Measurements from ENCODE around the gene CDH15. TPM values are rescaled to one million over a fixed set of nuclear protein-coding genes. Genes with fewer than 3 reads are reported as not detected.

Gene CDH15
- total RNA-seq, 1 experiment from 2014 or later, result not detected

- DNase-seq (ENCODE audit: low spot score), result no peak
Measured at GRCh38 chr16:89140981-89141883, 30.3 kb upstream of the CDH15 start.

- DNase-seq (ENCODE audit: low spot score), result no peak
Measured at GRCh38 chr16:89141884-89142267, 29.7 kb upstream of the CDH15 start.

DNA sequence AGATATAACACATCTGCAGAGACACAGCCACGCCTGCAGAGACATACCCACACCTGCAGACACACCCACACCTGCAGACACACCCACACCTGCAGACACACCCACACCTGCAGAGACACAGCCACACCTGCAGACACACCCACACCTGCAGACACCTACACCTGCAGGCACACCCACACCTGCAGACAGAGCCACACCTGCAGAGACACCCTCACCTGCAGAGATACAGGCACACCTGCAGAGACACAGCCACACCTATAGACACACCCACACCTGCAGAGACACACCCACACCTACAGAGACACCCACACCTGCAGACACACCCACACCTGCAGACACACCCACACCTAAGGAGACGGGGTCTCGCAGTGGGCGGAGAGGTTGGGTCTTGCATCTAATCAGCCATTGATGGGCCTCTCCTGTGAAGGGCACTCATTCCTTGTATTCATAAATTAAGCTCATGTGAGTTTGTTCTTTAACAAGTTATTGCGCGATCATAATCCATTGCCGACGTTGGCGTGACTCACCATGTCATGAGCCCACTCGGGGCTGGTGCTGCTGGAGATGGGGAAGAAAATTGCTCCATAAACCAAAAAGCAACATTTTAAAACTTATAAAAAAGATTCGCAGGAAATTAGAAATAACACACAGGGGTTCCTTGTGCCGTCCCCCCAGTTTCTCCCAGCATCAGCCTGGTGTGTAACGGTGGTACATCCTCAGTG, 28.9 kb upstream of the CDH15 start:
- no peak for DNase-seq (ENCODE audit: low spot score)

DNA sequence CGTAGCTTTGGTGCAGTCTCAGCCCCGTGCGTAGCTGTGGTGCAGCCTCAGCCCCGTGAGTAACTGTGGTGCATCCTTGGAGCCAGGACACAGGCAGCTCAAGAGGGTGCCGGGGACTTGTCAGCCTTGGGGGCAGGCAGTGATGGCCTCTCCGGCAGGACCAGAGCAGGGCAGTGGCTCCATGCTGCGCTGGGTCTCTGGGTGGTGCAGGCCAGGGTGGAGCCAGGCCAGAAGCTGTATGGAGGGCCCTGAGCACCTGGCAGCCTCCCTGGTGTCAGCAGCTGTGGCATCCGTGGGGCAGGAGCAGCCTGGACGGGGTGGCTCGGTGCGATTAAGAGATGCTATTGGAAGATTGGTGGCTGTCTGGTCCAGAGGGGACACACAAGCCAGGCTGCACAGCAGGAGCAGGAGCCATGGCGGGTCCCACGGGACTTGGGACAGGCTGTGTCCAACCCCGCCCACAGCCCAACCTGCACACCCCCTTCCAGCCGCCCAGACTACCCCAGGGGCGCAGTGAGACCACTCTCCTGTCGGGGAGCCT, 28.3 kb upstream of the CDH15 start:
- DNase-seq (ENCODE audit: low spot score), result no peak

GRCh38 chr16:89143911-89144675, 27.5 kb upstream of the CDH15 start:
- no peak for DNase-seq (ENCODE audit: low spot score)

- DNase-seq (ENCODE audit: low spot score), result no peak
Measured at GRCh38 chr16:89144681-89145080, 26.9 kb upstream of the CDH15 start.

GRCh38 chr16:89145406-89146161, 26.0 kb upstream of the CDH15 start:
- no peak for DNase-seq (ENCODE audit: low spot score)

- no peak for DNase-seq (ENCODE audit: low spot score)
Measured at GRCh38 chr16:89146211-89147005, 25.1 kb upstream of the CDH15 start.

DNA sequence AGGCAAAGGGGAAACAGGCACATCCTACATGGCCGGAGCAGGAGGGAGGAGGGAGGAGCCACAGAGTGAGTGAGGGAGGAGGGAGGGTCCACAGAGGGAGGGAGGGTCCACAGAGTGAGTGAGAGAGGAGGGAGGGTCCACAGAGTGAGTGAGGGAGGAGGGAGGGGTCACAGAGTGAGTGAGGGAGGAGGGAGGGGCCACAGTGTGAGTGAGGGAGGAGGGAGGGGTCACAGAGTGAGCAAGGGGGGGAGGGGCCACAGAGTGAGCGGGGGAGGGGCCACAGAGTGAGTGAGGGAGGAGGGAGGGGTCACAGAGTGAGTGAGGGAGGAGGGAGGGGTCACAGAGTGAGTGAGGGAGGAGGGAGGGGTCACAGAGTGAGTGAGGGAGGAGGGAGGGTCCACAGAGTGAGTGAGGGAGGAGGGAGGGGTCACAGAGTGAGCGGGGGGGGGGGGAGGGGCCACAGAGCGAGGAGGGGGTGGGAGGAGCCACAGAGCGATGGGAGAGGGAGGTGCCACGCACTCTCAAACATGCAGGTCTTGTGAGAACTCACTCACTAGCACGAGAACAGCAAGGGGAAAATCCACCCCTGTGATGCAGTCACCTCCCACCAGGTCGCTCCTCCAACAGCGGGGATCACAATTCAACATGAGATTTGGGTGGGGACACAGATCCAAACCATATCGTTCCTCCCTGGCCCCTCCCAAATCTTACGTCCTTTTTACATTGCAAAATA, 24.3 kb upstream of the CDH15 start:
- DNase-seq (ENCODE audit: low spot score), result no peak

GRCh38 chr16:89149386-89149785, 22.2 kb upstream of the CDH15 start:
- DNase-seq (ENCODE audit: low spot score), result no peak

DNA sequence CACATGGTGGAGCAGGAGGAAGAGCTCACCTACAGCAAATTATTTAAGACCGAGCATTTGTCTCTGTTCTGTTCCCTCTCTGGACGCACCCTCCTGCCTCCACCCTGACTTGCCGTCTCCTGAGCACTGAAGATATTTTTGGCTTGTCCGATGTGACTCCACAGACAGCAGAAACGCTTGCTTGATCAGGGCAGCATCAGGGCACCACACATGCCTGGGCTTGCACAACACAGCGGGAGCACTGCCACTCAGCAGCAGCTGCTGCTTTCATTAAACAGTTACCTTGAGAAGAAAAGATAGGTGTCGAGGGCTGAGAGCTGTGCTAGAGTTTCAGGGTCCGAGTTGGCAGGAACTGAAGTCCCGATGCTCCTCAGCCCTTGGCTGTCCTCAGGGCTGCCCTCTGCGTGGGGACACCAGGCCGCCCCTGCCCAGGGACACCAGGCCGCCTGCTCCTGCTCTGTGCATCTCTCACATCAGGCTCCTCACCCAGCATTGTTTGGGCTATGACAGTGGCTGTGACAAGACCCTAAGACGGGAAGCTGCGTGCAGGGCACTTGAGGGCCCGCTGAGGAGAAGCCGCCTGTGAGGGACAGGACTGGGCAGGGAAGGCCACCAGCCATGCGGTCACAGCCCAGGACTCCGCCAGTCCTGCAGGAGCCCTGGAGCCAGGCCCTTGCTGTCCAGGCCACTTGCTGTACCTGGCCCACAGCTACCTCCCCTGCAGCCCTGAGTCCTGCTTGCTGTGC, 21.3 kb upstream of the CDH15 start:
- no peak for DNase-seq (ENCODE audit: low spot score)

DNA sequence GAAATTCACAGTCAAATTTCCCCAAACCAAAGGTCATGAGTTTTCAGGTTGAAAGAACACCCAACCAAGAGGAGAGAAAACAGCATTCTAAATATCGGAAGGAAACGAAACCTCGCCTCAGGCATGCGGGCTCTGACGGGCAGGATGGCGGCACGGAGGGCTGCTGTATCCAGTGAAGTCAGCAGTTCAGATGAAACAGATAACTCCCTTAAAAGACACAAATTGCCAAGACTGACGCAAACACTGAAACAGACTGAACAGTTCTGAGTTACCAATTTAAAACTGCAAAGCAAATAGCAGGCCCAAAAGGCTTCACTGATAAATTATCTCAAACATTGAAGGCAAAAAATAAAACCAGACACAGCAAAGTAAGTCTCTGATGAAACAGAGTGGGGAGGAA, 20.6 kb upstream of the CDH15 start:
- no peak for DNase-seq (ENCODE audit: low spot score)

GRCh38 chr16:89152831-89153700, 18.5 kb upstream of the CDH15 start:
- no peak for DNase-seq (ENCODE audit: low spot score)

DNA sequence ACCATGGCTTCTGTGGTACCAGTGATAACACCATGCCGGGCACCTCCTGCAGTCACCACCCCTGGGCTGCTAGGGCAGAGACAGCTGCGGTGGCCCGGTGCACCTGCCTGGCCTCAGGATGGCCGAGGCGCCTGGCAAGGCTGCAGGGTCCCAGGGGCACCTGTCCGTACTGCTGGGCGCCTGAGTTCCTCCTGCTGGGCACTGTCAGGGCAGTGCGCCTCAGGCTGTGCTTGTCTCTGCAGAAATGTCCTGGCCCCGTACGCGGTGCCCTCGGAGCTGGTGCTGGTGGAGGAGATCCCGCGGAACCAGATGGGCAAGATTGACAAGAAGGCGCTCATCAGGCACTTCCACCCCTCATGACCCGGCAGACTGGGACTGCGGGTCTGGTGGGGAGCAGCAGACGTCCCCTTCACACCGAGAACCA, 17.7 kb upstream of the CDH15 start:
- no peak for DNase-seq (ENCODE audit: low spot score)

DNA sequence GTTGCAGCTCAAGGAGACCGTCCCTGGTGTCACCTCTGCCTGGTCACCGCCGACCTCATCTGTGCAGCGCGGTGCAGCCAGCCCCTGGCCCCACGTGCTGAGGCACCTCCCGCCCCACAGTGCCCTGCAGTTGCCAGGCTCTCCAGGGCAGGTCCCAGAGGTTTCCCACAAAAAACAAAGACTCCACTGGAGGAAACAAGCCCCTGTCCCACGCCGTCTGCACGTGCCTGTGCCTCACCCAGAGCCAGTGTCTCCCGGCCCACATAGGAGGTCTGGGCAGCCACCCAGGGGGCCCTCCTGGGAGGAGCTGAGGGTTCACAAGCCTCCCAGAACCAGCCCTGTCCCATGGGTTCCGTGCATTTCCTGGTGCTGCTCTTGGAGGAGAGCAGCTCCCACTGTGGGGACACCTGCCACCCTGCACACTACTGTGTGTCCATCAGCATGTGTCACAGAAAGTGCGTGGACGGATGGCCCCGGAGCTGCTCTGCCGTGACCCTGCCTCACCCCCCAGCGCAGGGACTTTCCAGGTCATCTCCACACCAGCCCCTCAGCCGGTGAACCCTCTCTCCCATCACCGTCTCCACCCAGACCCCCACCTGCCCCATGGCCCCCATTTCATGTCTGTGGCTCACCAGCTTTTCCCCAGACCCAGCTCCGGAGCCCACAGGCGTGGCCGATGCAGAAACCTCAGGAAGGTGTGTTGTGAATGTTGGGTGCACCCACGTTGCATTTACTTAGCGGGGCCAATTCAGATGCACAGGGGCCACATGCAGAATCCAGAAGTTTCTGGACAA, 17.0 kb upstream of the CDH15 start:
- DNase-seq (ENCODE audit: low spot score), result no peak

DNA sequence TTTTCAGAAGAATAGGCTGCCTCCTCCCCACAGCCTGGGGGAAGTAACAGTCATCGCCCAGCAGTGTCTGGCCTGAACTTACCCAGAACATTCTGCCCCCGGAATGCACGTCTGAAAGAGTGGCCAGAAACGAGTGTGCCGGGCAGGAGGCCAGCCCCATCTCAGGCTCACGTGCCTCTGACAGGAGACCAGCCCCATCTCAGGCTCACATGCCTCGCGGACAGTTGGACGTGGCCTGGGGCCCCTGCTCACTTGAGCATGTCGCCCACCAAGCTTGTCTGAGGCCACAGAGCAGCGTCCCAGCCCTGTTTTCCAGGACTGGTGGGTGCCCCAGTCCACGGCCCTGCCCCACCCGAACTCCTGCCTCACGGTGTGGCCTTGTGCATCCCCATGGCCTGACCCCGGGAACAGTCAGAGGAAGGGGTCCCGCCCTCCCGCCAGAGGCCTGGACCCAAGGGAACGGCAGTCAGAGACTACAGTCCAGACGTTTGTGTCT, 16.3 kb upstream of the CDH15 start:
- no peak for DNase-seq (ENCODE audit: low spot score)
